ENCODE measurements around the gene NTN5. TPM values are rescaled to one million over a fixed set of nuclear protein-coding genes. Genes with fewer than 3 reads are reported as not detected.

NTN5 gene
- total and polyA plus RNA-seq, 12 donors, result 0.11 to 2.4 (median 0.42) TPM; not detected in 3

DNA sequence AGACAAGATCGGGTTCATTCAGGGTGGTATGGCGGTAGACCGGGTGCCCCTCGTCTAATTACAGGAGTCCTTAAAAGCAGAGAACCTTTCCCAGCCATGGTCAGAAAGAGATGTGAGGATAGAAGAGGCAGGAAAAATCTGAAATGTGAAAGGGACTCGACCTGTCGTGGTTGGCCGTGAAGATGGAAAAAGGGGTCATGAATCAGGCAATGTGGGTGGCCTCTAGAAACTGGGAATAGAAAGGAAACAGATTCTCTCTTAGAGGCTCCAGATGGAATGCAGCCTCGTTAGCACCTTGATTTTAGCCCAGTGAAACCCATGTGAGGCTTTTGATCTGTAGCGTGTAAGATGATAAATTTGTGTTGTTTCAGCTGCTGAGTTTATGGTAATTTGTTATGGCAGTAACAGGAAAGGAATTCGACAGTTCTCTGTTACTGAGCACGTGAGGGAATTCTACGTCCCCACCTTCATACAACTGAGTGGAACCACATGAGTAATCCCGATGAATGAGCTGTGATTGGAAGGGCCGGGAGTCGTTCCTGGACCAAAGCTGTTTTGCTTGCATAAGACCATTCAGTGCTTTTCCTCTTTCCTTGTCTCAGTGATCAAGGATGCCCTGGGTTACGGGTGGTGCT, 15.9 kb downstream of the NTN5 start:
- no peaks in the 10 kb centered on the region for H3K27me3 ChIP-seq
- peaks cover 0 to 9% of the 10 kb centered on the region in 2 donors for H3K4me1 ChIP-seq (replicated peaks in 1 of 2)
- intact Hi-C loops (cut with DNase I), result no loop called here
- WGBS, 4 donors, result 54 to 62% (median 57%) methylated on average over 16 of the region's 16 CpGs
- H3K4me3 ChIP-seq, result no peak overlapping the region
- H3K27ac ChIP-seq, result no peak overlapping the region
- no peaks in the 10 kb centered on the region for H3K9me3 ChIP-seq (replicated peaks in 1 of 3)
- no peaks in the 10 kb centered on the region for H3K36me3 ChIP-seq (replicated peaks in 1 of 2)
- DNase-seq, result no peak
- TF ChIP-seq POLR2A (IDR thresholded peaks at IDR 0.05) (no peak), CTCF (IDR thresholded peaks at IDR 0.05) (no peak)

DNA sequence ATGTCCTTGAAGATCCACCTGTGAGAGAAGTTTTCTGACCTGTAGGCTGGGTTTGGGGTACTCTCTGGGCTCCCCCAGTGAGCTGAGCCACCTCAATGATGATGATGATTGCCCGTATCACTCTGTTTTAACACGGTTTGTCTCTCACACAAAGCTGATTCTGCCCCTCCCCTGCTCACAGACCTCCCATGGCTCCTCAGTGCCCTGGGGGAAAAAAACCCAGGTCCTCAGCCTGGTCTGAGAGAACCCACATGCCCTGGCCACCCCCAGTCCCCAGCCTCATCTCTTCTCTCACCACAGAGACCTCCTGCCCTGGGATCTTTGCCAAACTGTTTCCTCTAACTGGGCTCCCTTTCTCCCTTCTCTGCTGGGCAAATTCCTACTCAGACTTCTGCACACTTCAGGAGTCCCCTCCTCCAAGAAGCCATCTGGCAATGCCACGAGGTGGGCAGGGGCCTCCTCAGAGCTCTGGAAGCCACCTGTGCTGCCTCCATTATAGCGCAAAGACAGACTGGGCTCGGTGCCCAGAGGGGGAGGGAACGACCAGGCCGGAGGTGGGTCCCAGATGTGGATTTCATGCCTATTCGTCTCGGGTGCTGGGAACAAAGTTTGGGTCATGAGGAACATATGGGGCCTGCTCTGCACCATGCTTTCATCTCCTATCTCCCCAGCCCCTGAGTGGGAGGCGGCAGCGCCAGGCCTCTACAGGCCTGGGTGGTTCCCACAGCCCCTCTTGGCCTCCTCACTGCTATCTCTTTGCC, 18.3 kb downstream of the NTN5 start:
- DNase-seq, result no peak
- Histone ChIP-seq H3K4me3 (no peak overlapping the region), H3K27me3 (no peaks in the 10 kb centered on the region), H3K27ac (no peak overlapping the region), H3K9me3 (replicated peaks in 1 of 3) (no peaks in the 10 kb centered on the region), H3K36me3 (replicated peaks in 1 of 2) (no peaks in the 10 kb centered on the region), H3K4me1 (replicated peaks in 1 of 2) (no peaks in the 10 kb centered on the region)
- intact Hi-C loops (cut with DNase I), result no loop called here
- WGBS, 4 donors, result 45 to 62% (median 48%) methylated on average over 8 to 11 of the region's 11 CpGs
- TF ChIP-seq POLR2A (IDR thresholded peaks at IDR 0.05) (no peak), CTCF (IDR thresholded peaks at IDR 0.05) (no peak)

GRCh38 chr19:48651683-48652048, 21.2 kb downstream of the NTN5 start:
- intact Hi-C loops (cut with DNase I), result no loop called here
- Histone ChIP-seq H3K9me3 (replicated peaks in 1 of 3) (no peaks in the 10 kb centered on the region), H3K4me1 (replicated peaks in 1 of 2) (no peaks in the 10 kb centered on the region), H3K27me3 (no peaks in the 10 kb centered on the region), H3K27ac (no peak overlapping the region), H3K4me3 (no peak overlapping the region), H3K36me3 (replicated peaks in 1 of 2) (no peaks in the 10 kb centered on the region)
- no peak for TF ChIP-seq POLR2A (IDR thresholded peaks at IDR 0.05)
- no peak for TF ChIP-seq CTCF (IDR thresholded peaks at IDR 0.05)
- no peak for DNase-seq
- 76 to 99% (median 93%) methylated on average over 2 to 5 of the region's 5 CpGs for WGBS, 4 donors

DNA sequence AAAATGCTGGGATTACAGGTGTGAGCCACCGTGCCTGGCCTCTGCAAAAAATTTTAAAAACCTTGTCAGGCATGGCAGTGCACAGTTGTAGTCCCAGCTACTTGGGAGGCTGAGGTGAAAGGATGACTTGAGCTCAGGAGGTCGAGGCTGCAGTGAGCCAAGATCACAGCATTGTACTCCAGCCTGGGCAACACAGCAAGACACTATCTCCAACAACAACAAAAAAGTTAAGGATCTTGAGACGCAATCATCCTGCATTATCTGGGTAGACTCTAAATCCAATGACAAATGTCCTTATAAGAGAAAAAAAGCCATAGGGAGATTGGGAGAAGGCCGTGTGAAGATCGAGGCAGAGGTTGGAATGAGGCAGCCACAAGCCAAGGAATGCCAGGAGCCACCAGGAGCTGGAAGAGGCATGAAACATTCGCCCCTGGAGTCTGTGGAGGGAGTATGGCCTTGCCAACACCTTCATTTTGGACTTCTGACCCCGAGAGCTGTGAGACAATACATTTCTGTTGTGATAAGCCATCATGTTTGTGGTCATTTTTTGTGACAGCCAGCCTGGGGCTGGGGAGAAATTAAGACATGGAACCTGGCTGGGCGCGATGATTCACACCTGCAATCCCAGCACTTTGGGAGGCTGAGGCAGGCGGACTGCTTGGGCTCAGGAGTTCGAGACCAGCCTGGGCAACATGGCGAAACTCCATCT, 21.7 kb downstream of the NTN5 start:
- no peak for DNase-seq
- Histone ChIP-seq H3K27ac (no peak overlapping the region), H3K36me3 (replicated peaks in 1 of 2) (no peaks in the 10 kb centered on the region), H3K9me3 (replicated peaks in 1 of 3) (no peaks in the 10 kb centered on the region), H3K27me3 (no peaks in the 10 kb centered on the region), H3K4me1 (replicated peaks in 1 of 2) (no peaks in the 10 kb centered on the region), H3K4me3 (no peak overlapping the region)
- intact Hi-C loops (cut with DNase I), result no loop called here
- no peak for TF ChIP-seq POLR2A (IDR thresholded peaks at IDR 0.05)
- TF ChIP-seq CTCF (IDR thresholded peaks at IDR 0.05), result no peak
- 84 to 93% (median 91%) methylated on average over 12 of the region's 12 CpGs for WGBS, 4 donors
